Measurements from ENCODE around the gene MAGEA12. TPM values are rescaled to one million over a fixed set of nuclear protein-coding genes. Genes with fewer than 3 reads are reported as not detected.
"Not testable (repeated sequence)": the region's sequence is repeated elsewhere in the genome, so short reads cannot be mapped to it uniquely, and the experiment has no call there.

The MAGEA12 gene
- total and polyA plus RNA-seq, 12 donors, result not detected

DNA sequence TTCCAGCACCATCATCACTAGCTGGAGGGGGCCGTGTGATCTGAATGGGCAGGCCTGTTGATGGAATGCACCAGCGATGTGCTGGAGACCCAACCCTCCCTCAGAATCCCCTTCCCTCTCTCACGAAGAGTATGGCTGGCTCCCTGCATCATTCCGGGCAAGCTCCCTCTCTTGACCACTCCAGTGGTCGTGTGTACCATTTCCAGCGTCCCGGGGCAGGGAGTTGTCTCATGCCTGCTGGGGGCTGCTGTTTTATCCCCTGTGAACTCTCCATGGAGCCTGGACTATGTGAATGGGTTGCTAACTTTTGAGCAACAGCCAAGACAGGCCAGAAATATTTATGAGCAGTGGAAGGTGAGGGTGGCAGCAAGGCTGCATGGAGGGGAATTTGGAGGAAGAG is 8.1 kb upstream of the MAGEA12 start:
- WGBS, 2 donors, result 65 to 66% methylated on average over 7 of the region's 7 CpGs
- ATAC-seq (no peak), DNase-seq (no peak)
- no peak overlapping the region for H3K27ac ChIP-seq
- no peaks in the 10 kb centered on the region for H3K36me3 ChIP-seq
- intact Hi-C loops (cut with DNase I), result no loop called here
- H3K9me3 ChIP-seq, result no peaks in the 10 kb centered on the region
- H3K27me3 ChIP-seq, result no peaks in the 10 kb centered on the region
- no peak overlapping the region for H3K4me3 ChIP-seq
- H3K4me1 ChIP-seq, result no peaks in the 10 kb centered on the region
- TF ChIP-seq, protein P1, sequence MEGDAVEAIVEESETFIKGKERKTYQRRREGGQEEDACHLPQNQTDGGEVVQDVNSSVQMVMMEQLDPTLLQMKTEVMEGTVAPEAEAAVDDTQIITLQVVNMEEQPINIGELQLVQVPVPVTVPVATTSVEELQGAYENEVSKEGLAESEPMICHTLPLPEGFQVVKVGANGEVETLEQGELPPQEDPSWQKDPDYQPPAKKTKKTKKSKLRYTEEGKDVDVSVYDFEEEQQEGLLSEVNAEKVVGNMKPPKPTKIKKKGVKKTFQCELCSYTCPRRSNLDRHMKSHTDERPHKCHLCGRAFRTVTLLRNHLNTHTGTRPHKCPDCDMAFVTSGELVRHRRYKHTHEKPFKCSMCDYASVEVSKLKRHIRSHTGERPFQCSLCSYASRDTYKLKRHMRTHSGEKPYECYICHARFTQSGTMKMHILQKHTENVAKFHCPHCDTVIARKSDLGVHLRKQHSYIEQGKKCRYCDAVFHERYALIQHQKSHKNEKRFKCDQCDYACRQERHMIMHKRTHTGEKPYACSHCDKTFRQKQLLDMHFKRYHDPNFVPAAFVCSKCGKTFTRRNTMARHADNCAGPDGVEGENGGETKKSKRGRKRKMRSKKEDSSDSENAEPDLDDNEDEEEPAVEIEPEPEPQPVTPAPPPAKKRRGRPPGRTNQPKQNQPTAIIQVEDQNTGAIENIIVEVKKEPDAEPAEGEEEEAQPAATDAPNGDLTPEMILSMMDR (IDR thresholded peaks at IDR 0.05), result no peak

DNA sequence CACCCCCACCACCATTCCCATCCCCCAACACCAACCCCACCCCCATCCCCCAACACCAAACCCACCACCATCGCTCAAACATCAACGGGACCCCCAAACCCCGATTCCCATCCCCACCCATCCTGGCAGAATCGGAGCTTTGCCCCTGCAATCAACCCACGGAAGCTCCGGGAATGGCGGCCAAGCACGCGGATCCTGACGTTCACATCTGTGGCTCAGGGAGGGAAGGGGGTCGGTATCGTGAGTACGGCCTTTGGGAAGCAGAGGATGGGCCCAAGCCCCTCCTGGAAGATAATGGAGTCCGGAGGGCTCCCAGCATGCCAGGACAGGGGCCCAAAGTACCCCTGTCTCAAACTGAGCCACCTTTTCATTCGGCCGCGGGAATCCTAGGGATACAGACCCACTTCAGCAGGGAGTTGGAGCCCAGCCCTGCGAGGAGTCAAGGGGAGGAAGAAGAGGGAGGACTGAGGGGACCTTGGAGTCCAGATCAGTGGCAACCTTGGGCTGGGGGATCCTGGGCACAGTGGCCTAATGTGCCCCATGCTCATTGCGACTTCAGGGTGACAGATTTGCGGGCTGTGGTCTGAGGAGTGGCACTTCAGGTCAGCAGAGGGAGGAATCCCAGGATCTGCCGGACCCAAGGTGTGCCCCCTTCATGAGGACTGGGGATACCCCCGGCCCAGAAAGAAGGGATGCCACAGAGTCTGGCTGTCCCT is 744 bp downstream of the MAGEA12 start:
- H3K36me3 ChIP-seq, ATAC-seq, H3K4me1 ChIP-seq, H3K4me3 ChIP-seq, H3K27ac ChIP-seq, H3K9me3 ChIP-seq, DNase-seq, H3K27me3 ChIP-seq: not testable (repeated sequence)
- intact Hi-C loops (cut with DNase I), result loop anchor here in 1 of 10 donors (10.0 kb wide), 1 partner anchor 1540 kb away; no protein-coding TSS in a partner anchor
- 92 to 93% methylated on average over 16 to 22 of the region's 22 CpGs for WGBS, 2 donors

DNA sequence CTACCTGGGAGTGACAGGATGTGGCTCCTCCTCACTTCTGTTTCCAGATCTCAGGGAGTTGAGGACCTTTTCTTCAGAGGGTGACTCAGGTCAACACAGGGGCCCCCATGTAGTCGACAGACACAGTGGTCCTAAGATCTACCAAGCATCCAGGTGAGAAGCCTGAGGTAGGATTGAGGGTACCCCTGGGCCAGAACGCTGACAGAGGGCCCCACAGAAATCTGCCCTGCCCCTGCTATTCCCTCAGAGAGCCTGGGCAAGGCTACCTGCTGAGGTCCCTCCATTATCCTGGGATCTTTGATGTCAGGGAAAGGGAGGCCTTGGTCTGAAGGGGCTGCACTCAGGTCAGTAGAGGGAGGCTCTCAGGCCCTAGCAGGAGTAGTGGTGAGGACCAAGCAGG is 1.5 kb downstream of the MAGEA12 start:
- 73 to 75% methylated on average over 2 of the region's 2 CpGs for WGBS, 2 donors
- H3K27me3 ChIP-seq, result no peaks in the 10 kb centered on the region
- H3K36me3 ChIP-seq, result no peaks in the 10 kb centered on the region
- no peaks in the 10 kb centered on the region for H3K9me3 ChIP-seq
- no peaks in the 10 kb centered on the region for H3K4me1 ChIP-seq
- ATAC-seq (no peak), DNase-seq (no peak)
- intact Hi-C loops (cut with DNase I), result loop anchor here in 1 of 10 donors (10.0 kb wide), 1 partner anchor 1540 kb away; no protein-coding TSS in a partner anchor
- H3K27ac ChIP-seq, result no peak overlapping the region
- no peak overlapping the region for H3K4me3 ChIP-seq
- TF ChIP-seq, protein P1 (IDR thresholded peaks at IDR 0.05), result no peak

DNA sequence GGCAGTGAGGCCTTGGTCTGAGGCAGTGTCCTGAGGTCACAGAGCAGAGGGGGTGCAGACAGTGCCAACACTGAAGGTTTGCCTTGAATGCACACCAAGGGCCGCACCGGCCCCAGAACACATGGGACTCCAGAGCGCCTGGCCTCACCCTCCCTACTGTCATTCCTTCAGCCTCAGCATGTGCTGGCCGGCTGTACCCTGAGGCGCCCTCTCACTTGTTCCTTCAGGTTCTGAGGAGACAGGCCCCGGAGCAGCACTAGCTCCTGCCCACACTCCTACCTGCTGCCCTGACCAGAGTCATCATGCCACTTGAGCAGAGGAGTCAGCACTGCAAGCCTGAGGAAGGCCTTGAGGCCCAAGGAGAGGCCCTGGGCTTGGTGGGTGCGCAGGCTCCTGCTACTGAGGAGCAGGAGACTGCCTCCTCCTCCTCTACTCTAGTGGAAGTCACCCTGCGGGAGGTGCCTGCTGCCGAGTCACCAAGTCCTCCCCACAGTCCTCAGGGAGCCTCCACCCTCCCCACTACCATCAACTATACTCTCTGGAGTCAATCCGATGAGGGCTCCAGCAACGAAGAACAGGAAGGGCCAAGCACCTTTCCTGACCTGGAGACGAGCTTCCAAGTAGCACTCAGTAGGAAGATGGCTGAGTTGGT is 2.4 kb downstream of the MAGEA12 start:
- Histone ChIP-seq H3K27me3 (no peaks in the 10 kb centered on the region), H3K4me3 (no peak overlapping the region), H3K27ac (no peak overlapping the region), H3K9me3 (no peaks in the 10 kb centered on the region), H3K36me3 (no peaks in the 10 kb centered on the region), H3K4me1 (no peaks in the 10 kb centered on the region)
- intact Hi-C loops (cut with DNase I), result loop anchor here in 1 of 10 donors (10.0 kb wide), 1 partner anchor 1541 kb away; no protein-coding TSS in a partner anchor
- TF ChIP-seq, protein P1 (IDR thresholded peaks at IDR 0.05), result no peak
- 91 to 92% methylated on average over 10 to 12 of the region's 12 CpGs for WGBS, 2 donors
- DNase-seq (no peak), ATAC-seq (no peak)

DNA sequence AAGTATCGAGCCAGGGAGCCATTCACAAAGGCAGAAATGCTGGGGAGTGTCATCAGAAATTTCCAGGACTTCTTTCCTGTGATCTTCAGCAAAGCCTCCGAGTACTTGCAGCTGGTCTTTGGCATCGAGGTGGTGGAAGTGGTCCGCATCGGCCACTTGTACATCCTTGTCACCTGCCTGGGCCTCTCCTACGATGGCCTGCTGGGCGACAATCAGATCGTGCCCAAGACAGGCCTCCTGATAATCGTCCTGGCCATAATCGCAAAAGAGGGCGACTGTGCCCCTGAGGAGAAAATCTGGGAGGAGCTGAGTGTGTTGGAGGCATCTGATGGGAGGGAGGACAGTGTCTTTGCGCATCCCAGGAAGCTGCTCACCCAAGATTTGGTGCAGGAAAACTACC is 3.0 kb downstream of the MAGEA12 start:
- H3K27me3 ChIP-seq, DNase-seq, H3K27ac ChIP-seq, H3K4me1 ChIP-seq, ATAC-seq, H3K9me3 ChIP-seq, H3K4me3 ChIP-seq, H3K36me3 ChIP-seq: not testable (repeated sequence)
- 83 to 85% methylated on average over 12 of the region's 12 CpGs for WGBS, 2 donors
- intact Hi-C loops (cut with DNase I), result loop anchor here in 1 of 10 donors (10.0 kb wide), 1 partner anchor 1542 kb away; no protein-coding TSS in a partner anchor
